Measurements from ENCODE around the gene R3HDM4. TPM values are rescaled to one million over a fixed set of nuclear protein-coding genes. Genes with fewer than 3 reads are reported as not detected.
A peak's percentile ranks its signal among the peaks of the same experiment; 100 is the strongest.

R3HDM4 gene
- total RNA-seq, 1 experiment from 2014 or later = 54.0 TPM

- H3K4me1 Mint-ChIP-seq (ENCODE audit: low read depth, unreplicated experiment) = no peaks in the 10 kb centered on the region
- peaks cover 51% of the 10 kb centered on the region for H3K36me3 Mint-ChIP-seq (ENCODE audit: insufficient read depth, unreplicated experiment)
- intact Hi-C loops (cut with micrococcal nuclease; ENCODE audit: unreplicated experiment) = no loop called here
- no peaks in the 10 kb centered on the region for H3K27me3 Mint-ChIP-seq (ENCODE audit: unreplicated experiment)
- BruUV-seq (replicated peaks) = no TSS peak
- no peaks in the 10 kb centered on the region for H3K9me3 Mint-ChIP-seq (ENCODE audit: low read depth, unreplicated experiment)
- no peak for TF ChIP-seq CTCF (IDR thresholded peaks at IDR 0.05; ENCODE audit: unreplicated experiment)
- no peak for DNase-seq
- H3K4me3 Mint-ChIP-seq (ENCODE audit: low read depth, unreplicated experiment) = no peak overlapping the region
- H3K27ac Mint-ChIP-seq (ENCODE audit: unreplicated experiment) = no peak overlapping the region
- CTCF ChIA-PET = interaction anchor here (1.3 kb wide), 1 partner anchor 11 kb away, joined by 4 read pairs; no protein-coding TSS in a partner anchor
Observed at GRCh38 chr19:897442-898039, 15.5 kb downstream of the R3HDM4 start.

- H3K4me1 Mint-ChIP-seq (ENCODE audit: low read depth, unreplicated experiment) = no peaks in the 10 kb centered on the region
- no peak for TF ChIP-seq CTCF (IDR thresholded peaks at IDR 0.05; ENCODE audit: unreplicated experiment)
- no peaks in the 10 kb centered on the region for H3K27me3 Mint-ChIP-seq (ENCODE audit: unreplicated experiment)
- intact Hi-C loops (cut with micrococcal nuclease; ENCODE audit: unreplicated experiment) = no loop called here
- H3K4me3 Mint-ChIP-seq (ENCODE audit: low read depth, unreplicated experiment) = no peak overlapping the region
- peaks cover 56% of the 10 kb centered on the region for H3K36me3 Mint-ChIP-seq (ENCODE audit: insufficient read depth, unreplicated experiment)
- no peak for DNase-seq
- CTCF ChIA-PET = interaction anchor here (1.3 kb wide), 1 partner anchor 12 kb away, joined by 4 read pairs; no protein-coding TSS in a partner anchor
- H3K9me3 Mint-ChIP-seq (ENCODE audit: low read depth, unreplicated experiment) = no peaks in the 10 kb centered on the region
- TSS peak; percentile 82 for BruUV-seq (replicated peaks)
- H3K27ac Mint-ChIP-seq (ENCODE audit: unreplicated experiment) = no peak overlapping the region
Observed at GRCh38 chr19:896999-897398, 16.0 kb downstream of the R3HDM4 start.

GRCh38 chr19:896434-896833 lies 16.6 kb downstream of the R3HDM4 start:
- CTCF ChIA-PET = interaction anchor here (1.3 kb wide), 1 partner anchor 12 kb away, joined by 4 read pairs; no protein-coding TSS in a partner anchor
- Mint-ChIP-seq H3K4me3 (ENCODE audit: low read depth, unreplicated experiment) (no peak overlapping the region), H3K36me3 (ENCODE audit: insufficient read depth, unreplicated experiment) (peaks cover 53% of the 10 kb centered on the region), H3K27ac (ENCODE audit: unreplicated experiment) (no peak overlapping the region), H3K9me3 (ENCODE audit: low read depth, unreplicated experiment) (no peaks in the 10 kb centered on the region), H3K4me1 (ENCODE audit: low read depth, unreplicated experiment) (no peaks in the 10 kb centered on the region), H3K27me3 (ENCODE audit: unreplicated experiment) (no peaks in the 10 kb centered on the region)
- DNase-seq = no peak
- no peak for TF ChIP-seq CTCF (IDR thresholded peaks at IDR 0.05; ENCODE audit: unreplicated experiment)
- intact Hi-C loops (cut with micrococcal nuclease; ENCODE audit: unreplicated experiment) = no loop called here
- no TSS peak for BruUV-seq (replicated peaks)

- CTCF ChIA-PET = no interaction called here
- intact Hi-C loops (cut with micrococcal nuclease; ENCODE audit: unreplicated experiment) = no loop called here
- TF ChIP-seq CTCF (IDR thresholded peaks at IDR 0.05; ENCODE audit: unreplicated experiment) = no peak
- H3K4me3 Mint-ChIP-seq (ENCODE audit: low read depth, unreplicated experiment) = peak within 1 kb of the TSS; percentile 78
- no peaks in the 10 kb centered on the region for H3K27me3 Mint-ChIP-seq (ENCODE audit: unreplicated experiment)
- no peaks in the 10 kb centered on the region for H3K4me1 Mint-ChIP-seq (ENCODE audit: low read depth, unreplicated experiment)
- BruUV-seq (replicated peaks) = no TSS peak
- H3K27ac Mint-ChIP-seq (ENCODE audit: unreplicated experiment) = peak within 1 kb of the TSS; percentile 99
- H3K36me3 Mint-ChIP-seq (ENCODE audit: insufficient read depth, unreplicated experiment) = peaks cover 56% of the 10 kb centered on the region
- DNase-seq = peak; percentile 83
- H3K9me3 Mint-ChIP-seq (ENCODE audit: low read depth, unreplicated experiment) = no peaks in the 10 kb centered on the region
Observed at GRCh38 chr19:892894-893689, 19.9 kb downstream of the R3HDM4 start, which contains the start of the genes MED16 and RNU6-9. Gene MED16, minus strand, starts transcription at chr19:893187. Its CDS starts 2,056 bp downstream, at chr19:891131. Gene RNU6-9, plus strand, starts transcription at chr19:893484.
